Keratinocyte (primary cell): ENCODE measurements around the gene PEPD. TPM values are rescaled to one million over a fixed set of nuclear protein-coding genes. Genes with fewer than 3 reads are reported as not detected.

Source experiments
- DNase-seq: peaks from one replicate; pipeline ENCODE4 v3.0.0-alpha.2; 2011; ENCODE audit warnings: low read depth, missing footprints, low spot score
- FAIRE-seq: peaks from 2 replicates; lab custom pipeline; 2011; peaks lifted over from hg19 to GRCh38; lab: Jason Lieb, UNC
- H2AFZ ChIP-seq: 2 replicates; pipeline ENCODE4 v1.6.0; 2012; ENCODE audit warnings: low read length, control low read depth, inconsistent platforms; ENCODE audit not compliant: control insufficient read depth
- H3K27ac ChIP-seq: 2 replicates; pipeline ENCODE4 v1.5.1; 2011; ENCODE audit warnings: low read length; ENCODE audit not compliant: control insufficient read depth, insufficient read depth
- H3K27me3 ChIP-seq: 3 replicates; pipeline ENCODE4 v1.6.0; 2011; ENCODE audit warnings: low read length; ENCODE audit not compliant: control insufficient read depth, insufficient read depth; ENCODE audit errors: extremely low read depth
- H3K36me3 ChIP-seq, 2 experiments: 2 replicates in 1 of 2; 3 replicates in 1 of 2; pipeline ENCODE4 v1.5.1; 2011; ENCODE audit warnings: low read length in 2 of 2, mild to moderate bottlenecking in 1 of 2; ENCODE audit not compliant: control insufficient read depth in 2 of 2, insufficient read depth in 2 of 2; ENCODE audit errors: extremely low read depth in 1 of 2
- H3K4me1 ChIP-seq: 3 replicates; pipeline ENCODE4 v1.5.1; 2011; ENCODE audit warnings: low read length; ENCODE audit not compliant: control insufficient read depth, insufficient read depth; ENCODE audit errors: extremely low read depth
- H3K4me2 ChIP-seq: 3 replicates; pipeline ENCODE4 v1.6.0; 2011; ENCODE audit warnings: low read depth, low read length; ENCODE audit not compliant: control insufficient read depth, insufficient read depth; ENCODE audit errors: extremely low read depth
- H3K4me3 ChIP-seq, 3 experiments: fragments of 200-600 bp in 1 of 3; sonication (generic) in 1 of 3; 2 replicates in 2 of 3; 3 replicates in 1 of 3; pipeline ENCODE4 v1.5.1; 2011 to 2016; ENCODE audit warnings: low read length in 3 of 3, mild to moderate bottlenecking in 3 of 3, control low read depth in 2 of 3, inconsistent platforms in 1 of 3, low read depth in 1 of 3, mixed read lengths in 1 of 3, mixed run types in 1 of 3, moderate library complexity in 1 of 3; ENCODE audit not compliant: control insufficient read depth in 2 of 3, insufficient read depth in 2 of 3; ENCODE audit errors: extremely low read depth in 1 of 3
- H3K79me2 ChIP-seq: 2 replicates; pipeline ENCODE4 v1.6.0; 2012; ENCODE audit warnings: low read length; ENCODE audit not compliant: control insufficient read depth, insufficient read depth
- H3K9ac ChIP-seq: 3 replicates; pipeline ENCODE4 v1.6.0; 2011; ENCODE audit warnings: low read length; ENCODE audit not compliant: control insufficient read depth, insufficient read depth; ENCODE audit errors: extremely low read depth
- H3K9me1 ChIP-seq: 3 replicates; pipeline ENCODE4 v1.6.0; 2011; ENCODE audit warnings: low read length; ENCODE audit not compliant: control insufficient read depth, insufficient read depth; ENCODE audit errors: extremely low read depth
- H3K9me3 ChIP-seq: 2 replicates; pipeline ENCODE4 v1.5.1; 2012; ENCODE audit warnings: low read depth, low read length; ENCODE audit not compliant: control insufficient read depth
- H4K20me1 ChIP-seq: 3 replicates; pipeline ENCODE4 v1.6.0; 2011; ENCODE audit warnings: low read length; ENCODE audit not compliant: control insufficient read depth, insufficient read depth; ENCODE audit errors: extremely low read depth
- CTCF ChIP-seq, 3 experiments: IDR thresholded peaks in 1 of 3; conservative IDR thresholded peaks in 1 of 3; optimal IDR thresholded peaks in 1 of 3; 2 replicates in 2 of 3; 3 replicates in 1 of 3; pipeline versions ENCODE3 to v1.5.1; 2011; ENCODE audit warnings: low read length in 3 of 3, mild to moderate bottlenecking in 3 of 3, moderate library complexity in 2 of 3, control low read depth in 1 of 3, inconsistent platforms in 1 of 3; ENCODE audit not compliant: insufficient read depth in 2 of 3; ENCODE audit errors: extremely low read depth in 1 of 3
- EZH2 ChIP-seq: IDR thresholded peaks from one replicate; pipeline ENCODE4 v1.6.1; 2012; ENCODE audit warnings: inconsistent platforms, mild to moderate bottlenecking, low read length, moderate library complexity
- dilution Hi-C: fragments of 300-500 bp; cut with MboI; formaldehyde crosslinking; loops from one replicate; pipeline ENCODE4 v1.7.0; 2020; ENCODE audit warnings: low sequenced_read_pairs; ENCODE audit not compliant: extremely low pct_ligation_motif_present
- polyA plus RNA-seq, 5 experiments: library from polyadenylated mRNA; depleted of rRNA in 3 of 5; stranded (reverse) in 3 of 5; stranded (forward) in 1 of 5; unstranded in 1 of 5; fragments of >200 nt; gene quantifications; 1 replicate in 1 of 5; 2 replicates in 3 of 5; 3 replicates in 1 of 5; pipeline versions ENCODE4 v1.2.1 to v1.2.3, GENCODE V29; 2011 to 2012; ENCODE audit warnings: missing spikeins in 2 of 5, low read depth in 1 of 5, low replicate concordance in 1 of 5

The PEPD gene
- polyA plus RNA-seq, 1 donor (not counting 4 experiments of a cell fraction or from before 2014, with no cell fraction given), result 36.9 TPM

GRCh38 chr19:33477781-33478180 is 43.8 kb downstream of the PEPD start:
- Histone ChIP-seq H3K27me3 (no peaks in the 10 kb centered on the region), H3K9me1 (no peaks in the 10 kb centered on the region), H3K4me1 (peaks cover 5% of the 10 kb centered on the region), H4K20me1 (no peaks in the 10 kb centered on the region), H3K4me3 (no peak overlapping the region), H3K27ac (no peak overlapping the region), H3K36me3 (peaks cover 0 to 2% of the 10 kb centered on the region in 2 experiments), H2AFZ (no peak overlapping the region), H3K79me2 (no peaks in the 10 kb centered on the region), H3K4me2 (no peak overlapping the region), H3K9me3 (no peaks in the 10 kb centered on the region), H3K9ac (no peak overlapping the region)
- dilution Hi-C loops, result no loop called here
- no peak for DNase-seq
- TF ChIP-seq CTCF (optimal IDR thresholded peaks at IDR 0.05 in 1 of 3, IDR thresholded peaks at IDR 0.05 in 1 of 3, conservative IDR thresholded peaks at IDR 0.05 in 1 of 3; ENCODE audit: extremely low read depth in 1 of 3, insufficient read depth in 2 of 3, low read length in 3 of 3) (no peak), EZH2 (no peak)
- FAIRE-seq, result no peak

- TF ChIP-seq EZH2 (no peak), CTCF (optimal IDR thresholded peaks at IDR 0.05 in 1 of 3, IDR thresholded peaks at IDR 0.05 in 1 of 3, conservative IDR thresholded peaks at IDR 0.05 in 1 of 3; ENCODE audit: extremely low read depth in 1 of 3, insufficient read depth in 2 of 3, low read length in 3 of 3) (no peak)
- Histone ChIP-seq H2AFZ (no peak overlapping the region), H3K4me3 (no peak overlapping the region), H3K27me3 (no peaks in the 10 kb centered on the region), H4K20me1 (no peaks in the 10 kb centered on the region), H3K79me2 (no peaks in the 10 kb centered on the region), H3K9me3 (no peaks in the 10 kb centered on the region), H3K9ac (no peak overlapping the region), H3K4me1 (peaks cover 5% of the 10 kb centered on the region), H3K9me1 (no peaks in the 10 kb centered on the region), H3K27ac (no peak overlapping the region), H3K36me3 (peaks cover 0 to 2% of the 10 kb centered on the region in 2 experiments), H3K4me2 (no peak overlapping the region)
- DNase-seq (no peak), FAIRE-seq (no peak)
- dilution Hi-C loops, result no loop called here
Observed at GRCh38 chr19:33476151-33476707, 45.4 kb downstream of the PEPD start.
